OCI-LY1 (cell line): ENCODE results near the gene NAXD.

Experiments
- CTCF ChIP-seq: fragments of 200-600 bp; sonication (generic), shearing (Covaris generic); IDR thresholded peaks from 2 replicates; pipeline ENCODE4 v1.5.1; 2017; ENCODE audit warnings: mild to moderate bottlenecking, antibody characterized with exemption, low read length, moderate library complexity, mixed read lengths
- EZH2 ChIP-seq: fragments of 200-600 bp; sonication (generic), shearing (Covaris generic); IDR thresholded peaks from 2 replicates; pipeline ENCODE4 v1.8.0; 2017; ENCODE audit warnings: borderline replicate concordance, mixed run types, mild to moderate bottlenecking, antibody characterized with exemption, low read length, moderate library complexity, mixed read lengths

GRCh38 chr13:110575322-110576069, 39.8 kb upstream of the NAXD start:
- TF ChIP-seq CTCF (no peak), EZH2 (no peak)
